Cardiac muscle cell (in vitro differentiated cells and primary cell): ENCODE results near the gene NLK. TPM values are rescaled to one million over a fixed set of nuclear protein-coding genes. Genes with fewer than 3 reads are reported as not detected.
A peak's percentile ranks its signal among the peaks of the same experiment; 100 is the strongest.
"Not testable (repeated sequence)": the region's sequence is repeated elsewhere in the genome, so short reads cannot be mapped to it uniquely, and the experiment has no call there.

Experiments
- DNase-seq, 2 donors: peaks; one replicate each; pipeline versions ENCODE4 v3.0.0 to v3.0.0-alpha.2; 2010 to 2017; ENCODE audit warnings: low read depth in 1 of 2, low spot score in 1 of 2
- H3K27ac ChIP-seq: fragments of 200-600 bp; sonication (generic); 2 replicates; pipeline ENCODE4 v1.5.1; 2016
- H3K27me3 ChIP-seq: fragments of 200-600 bp; sonication (generic); 2 replicates; pipeline ENCODE4 v1.6.0; 2016; ENCODE audit warnings: control low read depth
- H3K36me3 ChIP-seq: fragments of 200-600 bp; sonication (generic); 2 replicates; pipeline ENCODE4 v1.5.1; 2016; ENCODE audit warnings: control low read depth
- H3K4me1 ChIP-seq: fragments of 200-600 bp; sonication (generic); 2 replicates; pipeline ENCODE4 v1.8.1; 2017; ENCODE audit warnings: low read depth, mild to moderate bottlenecking, mixed run types
- H3K4me3 ChIP-seq: fragments of 200-600 bp; sonication (generic); 2 replicates; pipeline ENCODE4 v1.5.1; 2016; ENCODE audit warnings: mild to moderate bottlenecking
- H3K9me3 ChIP-seq: fragments of 200-600 bp; sonication (generic); 2 replicates; pipeline ENCODE4 v1.5.1; 2017; ENCODE audit warnings: low read depth, mild to moderate bottlenecking, control low read depth
- polyA plus RNA-seq: library from polyadenylated mRNA; unstranded; fragments of >200 nt; fragmentation: Nextera tagmentation; extraction: Ambion mirVana; gene quantifications from 2 replicates; pipeline ENCODE4 v1.2.1, GENCODE V29; 2016
- total RNA-seq: library from RNA; depleted of rRNA; stranded (reverse); fragments of >200 nt; gene quantifications from 2 replicates; pipeline ENCODE4 v1.2.3, GENCODE V29; 2016
- TF ChIP-seq, protein P1 (sequence below): IDR thresholded peaks from 2 replicates; pipeline ENCODE4 v1.5.1; 2012; ENCODE audit warnings: low read depth, mild to moderate bottlenecking, low read length

The NLK gene
- total and polyA plus RNA-seq, 2 experiments from 2014 or later, result 11.0 to 22.1 TPM

- no peak overlapping the region for H3K27ac ChIP-seq
- no peaks in the 10 kb centered on the region for H3K27me3 ChIP-seq
- no peaks in the 10 kb centered on the region for H3K36me3 ChIP-seq
- TF ChIP-seq, protein P1, sequence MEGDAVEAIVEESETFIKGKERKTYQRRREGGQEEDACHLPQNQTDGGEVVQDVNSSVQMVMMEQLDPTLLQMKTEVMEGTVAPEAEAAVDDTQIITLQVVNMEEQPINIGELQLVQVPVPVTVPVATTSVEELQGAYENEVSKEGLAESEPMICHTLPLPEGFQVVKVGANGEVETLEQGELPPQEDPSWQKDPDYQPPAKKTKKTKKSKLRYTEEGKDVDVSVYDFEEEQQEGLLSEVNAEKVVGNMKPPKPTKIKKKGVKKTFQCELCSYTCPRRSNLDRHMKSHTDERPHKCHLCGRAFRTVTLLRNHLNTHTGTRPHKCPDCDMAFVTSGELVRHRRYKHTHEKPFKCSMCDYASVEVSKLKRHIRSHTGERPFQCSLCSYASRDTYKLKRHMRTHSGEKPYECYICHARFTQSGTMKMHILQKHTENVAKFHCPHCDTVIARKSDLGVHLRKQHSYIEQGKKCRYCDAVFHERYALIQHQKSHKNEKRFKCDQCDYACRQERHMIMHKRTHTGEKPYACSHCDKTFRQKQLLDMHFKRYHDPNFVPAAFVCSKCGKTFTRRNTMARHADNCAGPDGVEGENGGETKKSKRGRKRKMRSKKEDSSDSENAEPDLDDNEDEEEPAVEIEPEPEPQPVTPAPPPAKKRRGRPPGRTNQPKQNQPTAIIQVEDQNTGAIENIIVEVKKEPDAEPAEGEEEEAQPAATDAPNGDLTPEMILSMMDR, result no peak
- H3K9me3 ChIP-seq, result no peaks in the 10 kb centered on the region
- no peak for DNase-seq
- H3K4me3 ChIP-seq, result no peak overlapping the region
- no peaks in the 10 kb centered on the region for H3K4me1 ChIP-seq
Observed at GRCh38 chr17:28031174-28031573, 11.3 kb upstream of the NLK start.

DNA sequence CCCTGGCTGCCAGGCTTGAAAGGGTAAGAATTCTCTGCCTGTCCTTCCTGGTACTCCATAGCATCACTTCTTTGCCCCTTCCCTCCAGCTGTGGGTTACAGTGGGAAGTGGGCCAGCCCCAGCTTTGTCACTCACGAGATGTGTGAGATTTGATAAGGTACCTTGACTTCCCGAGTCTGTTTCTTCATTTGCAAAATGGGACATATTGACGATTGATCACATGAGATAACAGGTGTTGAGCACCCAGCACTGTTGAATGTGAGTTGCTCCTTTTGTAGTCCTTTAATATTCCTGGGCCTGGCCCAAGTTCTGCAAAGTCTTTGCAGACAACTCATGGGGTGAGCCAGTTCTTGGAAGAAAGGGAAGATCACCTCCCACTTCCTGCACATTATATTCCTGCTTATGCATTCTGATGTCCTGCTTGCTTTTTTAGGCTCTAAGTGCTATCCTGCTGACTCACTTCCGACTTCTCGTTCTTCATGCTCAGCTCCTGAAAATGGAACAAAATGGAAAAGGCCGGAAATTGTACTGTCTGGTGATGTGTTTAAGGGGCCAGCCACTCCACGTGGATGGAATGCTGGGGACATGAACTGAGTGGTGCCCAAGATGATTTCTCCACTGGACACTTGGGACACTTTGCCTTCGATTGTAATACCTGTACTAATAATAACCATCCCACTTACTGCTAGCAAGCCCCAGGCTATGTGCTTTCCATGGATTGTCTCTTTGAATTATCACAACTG is 8.3 kb upstream of the NLK start:
- peak in 1 of 2 donors; percentile 91 for DNase-seq
- H3K4me3 ChIP-seq, result no peak overlapping the region
- H3K9me3 ChIP-seq, result no peaks in the 10 kb centered on the region
- no peaks in the 10 kb centered on the region for H3K27me3 ChIP-seq
- H3K36me3 ChIP-seq, result no peaks in the 10 kb centered on the region
- peaks cover 2% of the 10 kb centered on the region for H3K4me1 ChIP-seq
- TF ChIP-seq, protein P1, result no peak
- H3K27ac ChIP-seq, result no peak overlapping the region

DNA sequence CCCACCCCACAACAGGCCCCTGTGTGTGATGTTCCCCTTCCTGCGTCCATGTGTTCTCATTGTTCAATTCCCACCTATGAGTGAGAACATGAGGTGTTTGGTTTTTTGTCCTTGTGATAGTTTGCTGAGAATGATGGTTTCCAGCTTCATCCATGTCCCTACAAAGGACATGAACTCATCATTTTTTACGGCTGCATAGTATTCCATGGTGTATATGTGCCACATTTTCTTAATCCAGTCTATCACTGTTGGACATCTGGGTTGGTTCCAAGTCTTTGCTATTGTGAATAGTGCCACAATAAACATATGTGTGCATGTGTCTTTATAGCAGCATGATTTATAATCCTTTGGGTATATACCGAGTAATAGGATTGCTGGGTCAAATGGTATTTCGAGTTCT is 7.0 kb upstream of the NLK start:
- H3K27ac ChIP-seq, H3K4me3 ChIP-seq, H3K27me3 ChIP-seq, DNase-seq, H3K36me3 ChIP-seq, H3K9me3 ChIP-seq, H3K4me1 ChIP-seq: not testable (repeated sequence)

- not testable (repeated sequence) for H3K4me3 ChIP-seq, H3K9me3 ChIP-seq, H3K27me3 ChIP-seq, H3K4me1 ChIP-seq, DNase-seq, H3K36me3 ChIP-seq, H3K27ac ChIP-seq
Observed at GRCh38 chr17:28035884-28036283, 6.6 kb upstream of the NLK start.

GRCh38 chr17:28038802-28039201 is 3.7 kb upstream of the NLK start:
- Histone ChIP-seq H3K27me3 (no peaks in the 10 kb centered on the region), H3K4me1 (peaks cover 20% of the 10 kb centered on the region), H3K36me3 (no peaks in the 10 kb centered on the region), H3K27ac (peak overlapping the region; percentile 62), H3K4me3 (no peak overlapping the region), H3K9me3 (no peaks in the 10 kb centered on the region)
- TF ChIP-seq, protein P1, result no peak
- peak in 1 of 2 donors; percentile 29 for DNase-seq

DNA sequence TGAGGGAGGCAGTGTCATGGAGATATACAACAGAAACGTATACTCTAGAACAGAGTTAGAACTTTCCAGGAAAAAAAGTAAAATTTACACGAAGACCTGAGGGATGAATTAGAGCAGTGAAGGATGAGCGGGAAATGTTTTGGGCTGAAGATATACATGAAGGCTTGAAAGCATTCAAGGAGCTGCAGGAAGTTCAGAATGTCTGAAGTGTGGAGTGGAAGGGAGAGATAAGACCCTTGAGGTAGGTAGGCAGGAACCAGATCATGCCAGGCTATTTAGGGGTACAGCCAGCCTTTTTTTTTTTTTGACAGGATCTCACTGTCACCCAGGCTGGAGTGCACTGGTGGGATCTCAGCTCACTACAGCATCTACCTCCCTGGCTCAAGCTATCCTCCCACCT is 3.2 kb upstream of the NLK start:
- H3K27ac ChIP-seq, result peak overlapping the region; percentile 62
- H3K27me3 ChIP-seq, result no peaks in the 10 kb centered on the region
- no peaks in the 10 kb centered on the region for H3K36me3 ChIP-seq
- H3K4me3 ChIP-seq, result no peak overlapping the region
- peaks cover 23% of the 10 kb centered on the region for H3K4me1 ChIP-seq
- no peaks in the 10 kb centered on the region for H3K9me3 ChIP-seq
- DNase-seq, result peak in 1 of 2 donors; percentile 19
- TF ChIP-seq, protein P1, result no peak
